IMR-90 (cell line): ENCODE measurements around the gene GSTM3. TPM values are rescaled to one million over a fixed set of nuclear protein-coding genes. Genes with fewer than 3 reads are reported as not detected.

Experiments
- ATAC-seq: fragments of 200-7000 bp; cut with Tn5 transposase; 2 replicates; pipeline ENCODE4 v1.9.1; 2020; ENCODE audit warnings: low read depth, mild to moderate bottlenecking, moderate library complexity
- BruUV-seq: library from RNA; stranded (reverse); fragments of 400-500 nt; replicated peaks from 2 replicates; lab custom pipeline; 2021; lab: Mats Ljungman, UMichigan
- CTCF ChIA-PET: fragments of 300-600 bp; formaldehyde crosslinking; extraction: SDS; loops from one replicate; lab custom pipeline; 2021; ENCODE audit warnings: antibody characterized with exemption; lab: Yijun Ruan, JAX
- POLR2A ChIA-PET: fragments of 300-600 bp; sonication (Branson Sonifier 250); formaldehyde crosslinking; loops from one replicate; lab custom pipeline; 2022; ENCODE audit warnings: antibody characterized with exemption; ENCODE audit not compliant: unreplicated experiment; lab: Charles Lee
- DNase-seq: peaks from one replicate; pipeline ENCODE4 v3.0.0; 2013
- H2AFZ ChIP-seq: replicated peaks from 2 replicates; pipeline ENCODE3; 2013; ENCODE audit warnings: low read length, mild to moderate bottlenecking; ENCODE audit not compliant: poor library complexity
- H2AK5ac ChIP-seq: 2 replicates; pipeline ENCODE4 v1.6.1; 2013; ENCODE audit warnings: low read depth, low read length, inconsistent platforms
- H2AK9ac ChIP-seq: replicated peaks from 2 replicates; pipeline ENCODE3; 2013; ENCODE audit warnings: mild to moderate bottlenecking, low read depth, low read length, moderate library complexity; ENCODE audit not compliant: poor library complexity
- H2BK120ac ChIP-seq: 2 replicates; pipeline ENCODE4 v1.6.1; 2013; ENCODE audit warnings: low read depth, low read length, inconsistent platforms
- H2BK15ac ChIP-seq: 3 replicates; pipeline ENCODE4 v1.6.1; 2013; ENCODE audit warnings: low read depth, low read length, inconsistent platforms
- H2BK20ac ChIP-seq: 2 replicates; pipeline ENCODE4 v1.6.1; 2013; ENCODE audit warnings: low read depth, mild to moderate bottlenecking, inconsistent platforms, low read length, moderate library complexity
- H2BK5ac ChIP-seq: 2 replicates; pipeline ENCODE4 v1.6.1; 2013; ENCODE audit warnings: mild to moderate bottlenecking, low read depth, low read length, inconsistent platforms; ENCODE audit not compliant: poor library complexity, severe bottlenecking
- H3K14ac ChIP-seq: replicated peaks from 2 replicates; pipeline ENCODE4 v1.6.1; 2013; ENCODE audit warnings: low read depth, low read length, inconsistent platforms
- H3K18ac ChIP-seq: 2 replicates; pipeline ENCODE4 v1.6.1; 2013; ENCODE audit warnings: low read depth, low read length, control low read depth
- H3K23ac ChIP-seq: 2 replicates; pipeline ENCODE4 v1.6.1; 2013; ENCODE audit warnings: low read depth, low read length, inconsistent platforms
- H3K27ac ChIP-seq: 2 replicates; pipeline ENCODE4 v1.5.1; 2013; ENCODE audit warnings: mild to moderate bottlenecking, control low read depth, low read length; ENCODE audit not compliant: insufficient read depth
- H3K27me3 ChIP-seq: 2 replicates; pipeline ENCODE4 v1.6.1; 2013; ENCODE audit warnings: low read length; ENCODE audit not compliant: control insufficient read depth, insufficient read depth
- H3K36me3 ChIP-seq: 2 replicates; pipeline ENCODE4 v1.6.1; 2013; ENCODE audit warnings: low read length, mixed read lengths; ENCODE audit not compliant: control insufficient read depth, insufficient read depth
- H3K4ac ChIP-seq: 2 replicates; pipeline ENCODE4 v1.6.1; 2013; ENCODE audit warnings: low read depth, low read length, inconsistent platforms
- H3K4me1 ChIP-seq: 2 replicates; pipeline ENCODE4 v1.6.1; 2013; ENCODE audit warnings: low read length, mixed read lengths; ENCODE audit not compliant: control insufficient read depth, insufficient read depth
- H3K4me2 ChIP-seq: 2 replicates; pipeline ENCODE4 v1.6.1; 2013; ENCODE audit warnings: low read depth, mild to moderate bottlenecking, control low read depth, low read length, moderate library complexity
- H3K4me3 ChIP-seq: 2 replicates; pipeline ENCODE4 v1.5.1; 2013; ENCODE audit warnings: low read depth, mild to moderate bottlenecking, control low read depth, low read length, moderate library complexity; ENCODE audit not compliant: insufficient read depth
- H3K56ac ChIP-seq: 2 replicates; pipeline ENCODE4 v1.6.1; 2013; ENCODE audit warnings: low read length, inconsistent platforms; ENCODE audit not compliant: insufficient read depth; ENCODE audit errors: extremely low read depth
- H3K79me1 ChIP-seq, 2 experiments: 2 replicates each; pipeline ENCODE4 v1.6.1; 2013; ENCODE audit warnings: low read length in 2 of 2, inconsistent platforms in 1 of 2, low read depth in 1 of 2
- H3K9ac ChIP-seq: 2 replicates; pipeline ENCODE4 v1.6.1; 2013; ENCODE audit warnings: low read depth, low read length, control low read depth
- H3K9me1 ChIP-seq: 2 replicates; pipeline ENCODE4 v1.6.1; 2013; ENCODE audit warnings: low read length, inconsistent platforms; ENCODE audit not compliant: insufficient read depth
- H3K9me3 ChIP-seq: 2 replicates; pipeline ENCODE4 v1.6.1; 2013; ENCODE audit warnings: low read length; ENCODE audit not compliant: control insufficient read depth, insufficient read depth
- H4K20me1 ChIP-seq: 2 replicates; pipeline ENCODE4 v1.6.1; 2013; ENCODE audit warnings: low read length, inconsistent platforms; ENCODE audit not compliant: insufficient read depth
- H4K5ac ChIP-seq: 2 replicates; pipeline ENCODE4 v1.6.1; 2013; ENCODE audit warnings: mild to moderate bottlenecking, low read depth, low read length, control low read depth
- H4K8ac ChIP-seq, 2 experiments: 2 replicates each; pipeline ENCODE4 v1.6.1; 2013; ENCODE audit warnings: low read depth in 2 of 2, low read length in 2 of 2, control low read depth in 1 of 2, inconsistent platforms in 1 of 2
- H4K91ac ChIP-seq: 2 replicates; pipeline ENCODE4 v1.6.1; 2013; ENCODE audit warnings: low read depth, low read length, inconsistent platforms; ENCODE audit not compliant: insufficient read depth
- CEBPB ChIP-seq: IDR thresholded peaks from 2 replicates; pipeline ENCODE4 v1.6.1; 2012; ENCODE audit warnings: low read depth, low read length, improper control_type of control experiment
- CHD1 ChIP-seq: IDR thresholded peaks from 2 replicates; pipeline ENCODE4 v1.6.1; 2012; ENCODE audit warnings: low read depth, low read length, improper control_type of control experiment
- CTCF ChIP-seq: conservative IDR thresholded peaks from 2 replicates; pipeline ENCODE4 v1.5.1; 2012; ENCODE audit warnings: mild to moderate bottlenecking, low read depth, low read length, improper control_type of control experiment
- ELK1 ChIP-seq: fragments of 150-350 bp; IDR thresholded peaks from 2 replicates; pipeline ENCODE4 v1.6.1; 2016; ENCODE audit warnings: low read depth, mild to moderate bottlenecking, low read length, moderate library complexity, borderline replicate concordance
- FOS ChIP-seq: fragments of 150-350 bp; IDR thresholded peaks from 2 replicates; pipeline ENCODE4 v1.6.1; 2016; ENCODE audit warnings: low read depth, low read length
- MAFK ChIP-seq: IDR thresholded peaks from 2 replicates; pipeline ENCODE4 v1.6.1; 2012; ENCODE audit warnings: low read depth, low read length, improper control_type of control experiment
- MAZ ChIP-seq: IDR thresholded peaks from 2 replicates; pipeline ENCODE4 v1.6.1; 2012; ENCODE audit warnings: low read depth, mild to moderate bottlenecking, low read length, improper control_type of control experiment, moderate library complexity, borderline replicate concordance
- MXI1 ChIP-seq: IDR thresholded peaks from 2 replicates; pipeline ENCODE4 v1.6.1; 2012; ENCODE audit warnings: low read depth, mild to moderate bottlenecking, low read length, moderate library complexity, borderline replicate concordance
- NFE2L2 ChIP-seq: fragments of 150-350 bp; IDR thresholded peaks from 2 replicates; pipeline ENCODE4 v1.6.1; 2016; ENCODE audit warnings: low read depth, mild to moderate bottlenecking, low read length
- POLR2A ChIP-seq: IDR thresholded peaks from 2 replicates; pipeline ENCODE4 v1.6.1; 2012; ENCODE audit warnings: mild to moderate bottlenecking, low read depth, low read length
- RCOR1 ChIP-seq: IDR thresholded peaks from 2 replicates; pipeline ENCODE4 v1.6.1; 2012; ENCODE audit warnings: mild to moderate bottlenecking, low read length, improper control_type of control experiment; ENCODE audit not compliant: insufficient replicate concordance
- SMC3 ChIP-seq: fragments of 150-350 bp; IDR thresholded peaks from 2 replicates; pipeline ENCODE4 v1.6.1; 2016; ENCODE audit warnings: low read depth, mild to moderate bottlenecking, antibody characterized with exemption, low read length, moderate library complexity
- USF2 ChIP-seq: fragments of 150-350 bp; IDR thresholded peaks from 2 replicates; pipeline ENCODE4 v1.6.1; 2017; ENCODE audit warnings: mild to moderate bottlenecking, antibody characterized with exemption, low read length, low read depth
- WGBS, 2 experiments: methylation state at CpG; one replicate each; pipeline versions ENCODE4 v1.1.5 to v1.1.7; 2013; ENCODE audit warnings: missing lambda C conversion rate in 2 of 2; ENCODE audit not compliant: insufficient read length in 1 of 2; ENCODE audit errors: extremely low coverage in 2 of 2; 5-methylcytosine and 5-hydroxymethylcytosine counted together
- dilution Hi-C: fragments of 300-500 bp; cut with HindIII; formaldehyde crosslinking; loops from one replicate; pipeline ENCODE4 v1.14.3; 2018; ENCODE audit warnings: low sequenced_read_pairs; ENCODE audit not compliant: unreplicated experiment
- in situ Hi-C: fragments of 300-500 bp; cut with MboI; formaldehyde crosslinking; loops from 3 replicates; pipeline ENCODE4 v1.14.3; 2019; ENCODE audit warnings: low sequenced_read_pairs, inconsistent platforms, mixed read lengths
- intact Hi-C: fragments of 100-400 bp; cut with micrococcal nuclease; formaldehyde crosslinking; loops from 2 replicates; pipeline ENCODE4 v1.10.0; 2022
- polyA plus RNA-seq, 3 experiments: library from polyadenylated mRNA; depleted of rRNA; stranded (reverse); fragments of >200 nt; gene quantifications; 2 replicates each; pipeline ENCODE4 v1.2.3, GENCODE V29; 2012; ENCODE audit warnings: low replicate concordance in 1 of 3
- total RNA-seq: library from RNA; depleted of rRNA; stranded (reverse); fragments of >200 nt; gene quantifications from 2 replicates; pipeline ENCODE4 v1.2.3, GENCODE V29; 2012

The GSTM3 gene
- total and polyA plus RNA-seq, 2 of the 4 experiments (the other 2 are of a cell fraction) = 102 to 131 TPM

GRCh38 chr1:109773203-109773899, 32.5 kb upstream of the GSTM3 start:
- H2AFZ ChIP-seq = peak overlapping the region; percentile 80
- peak overlapping the region; percentile 16; the same call in 1 of the 3 replicates for H2BK15ac ChIP-seq
- CTCF ChIA-PET = interaction anchor here (0.6 to 4.5 kb wide), 9 partner anchors 13 to 227 kb away, joined by 3 to 63 read pairs (median 5); partner anchors contain the start of gene AHCYL1
- no peak overlapping the region for H3K23ac ChIP-seq
- no peak overlapping the region for H3K18ac ChIP-seq
- H3K4me2 ChIP-seq = no peak overlapping the region
- H4K8ac ChIP-seq = peak overlapping the region in 1 of 2 experiments; percentile 13; a peak in 1 of 4 replicates
- WGBS, 2 experiments = 70% methylated on average over 4 of the region's 17 CpGs; no CpG with 5 or more reads in 1 of the 2 experiments
- H3K9me1 ChIP-seq = peaks cover 16% of the 10 kb centered on the region; the same call in 1 of the 2 replicates
- intact Hi-C loops = loop anchor here (1.0 kb wide), 2 partner anchors 130 to 227 kb away; no protein-coding TSS in a partner anchor
- H2AK9ac ChIP-seq = peak overlapping the region; percentile 80
- H3K36me3 ChIP-seq = no peaks in the 10 kb centered on the region
- DNase-seq (peak; percentile 85), ATAC-seq (peak; percentile 85)
- H2BK5ac ChIP-seq = no peak overlapping the region
- no TSS peak for BruUV-seq
- H3K56ac ChIP-seq = no peak overlapping the region
- no peaks in the 10 kb centered on the region for H3K9me3 ChIP-seq
- no peak overlapping the region for H3K9ac ChIP-seq
- no peaks in the 10 kb centered on the region for H3K27me3 ChIP-seq
- H3K4ac ChIP-seq = peak overlapping the region; percentile 51
- no peak overlapping the region for H3K14ac ChIP-seq
- peak overlapping the region; percentile 21 for H2BK120ac ChIP-seq
- H3K79me1 ChIP-seq = no peaks in the 10 kb centered on the region
- POLR2A ChIA-PET = interaction anchor here (0.9 kb wide), 1 partner anchor 133 kb away, joined by 3 read pairs; no protein-coding TSS in a partner anchor
- H2BK20ac ChIP-seq = 0 out of 2 replicates have a peak overlapping the region, but pooled peaks have one; percentile 38
- peaks cover 24% of the 10 kb centered on the region for H3K4me1 ChIP-seq
- H3K27ac ChIP-seq = no peak overlapping the region
- peak overlapping the region; percentile 68 for H4K91ac ChIP-seq
- H2AK5ac ChIP-seq = peak overlapping the region; percentile 80
- dilution Hi-C loops = no loop called here
- no peak overlapping the region for H3K4me3 ChIP-seq
- H4K5ac ChIP-seq = no peak overlapping the region
- H4K20me1 ChIP-seq = no peaks in the 10 kb centered on the region
- in situ Hi-C loops = loop anchor here (5.0 kb wide), 2 partner anchors 131 to 226 kb away; partner anchors contain the start of gene GNAI3
- TF ChIP-seq MXI1 = peak; percentile 80; the same call in 1 of the 2 replicates
- TF ChIP-seq USF2 = peak; percentile 71; the same call in 1 of the 2 replicates
- TF ChIP-seq CHD1 = no peak; the same call in 1 of the 2 replicates
- TF ChIP-seq MAFK = no peak
- TF ChIP-seq MAZ = peak; percentile 43; the same call in 1 of the 2 replicates
- peak; percentile 100 for TF ChIP-seq SMC3
- TF ChIP-seq NFE2L2 = no peak
- peak; percentile 99 for TF ChIP-seq CTCF
- peak; percentile 23 for TF ChIP-seq RCOR1
- TF ChIP-seq FOS = no peak
- no peak for TF ChIP-seq ELK1
- 0 out of 2 replicates have a peak, but pooled peaks have one; percentile 32 for TF ChIP-seq CEBPB
- TF ChIP-seq POLR2A = peak; percentile 66
